Measurements from ENCODE around the gene ZRANB1.

ZRANB1 gene

GRCh38 chr10:124923684-124924083 lies 18.2 kb upstream of the ZRANB1 start:
- DNase-seq: no peak

- DNase-seq: no peak
Measured at GRCh38 chr10:124926548-124926947, 15.4 kb upstream of the ZRANB1 start.

GRCh38 chr10:124928087-124928486 lies 13.8 kb upstream of the ZRANB1 start:
- DNase-seq: no peak

GRCh38 chr10:124928545-124928944 lies 13.4 kb upstream of the ZRANB1 start:
- DNase-seq: no peak

- no peak for DNase-seq
Measured at GRCh38 chr10:124935946-124936345, 6.0 kb upstream of the ZRANB1 start.

GRCh38 chr10:124936813-124937212 lies 5.1 kb upstream of the ZRANB1 start:
- no peak for DNase-seq

GRCh38 chr10:124939290-124939689 lies 2.6 kb upstream of the ZRANB1 start:
- no peak for DNase-seq

- DNase-seq: no peak
Measured at GRCh38 chr10:124942317-124943169, 620 bp downstream of the ZRANB1 start.

GRCh38 chr10:124943301-124944092 lies 1.6 kb downstream of the ZRANB1 start:
- DNase-seq: no peak

- no peak for DNase-seq
Measured at GRCh38 chr10:124944982-124945381, 3.1 kb downstream of the ZRANB1 start.

- no peak for DNase-seq
Measured at GRCh38 chr10:124946945-124947344, 5.0 kb downstream of the ZRANB1 start.

GRCh38 chr10:124949543-124949942 lies 7.6 kb downstream of the ZRANB1 start:
- DNase-seq: no peak

- DNase-seq: no peak
Measured at GRCh38 chr10:124952123-124952522, 10.2 kb downstream of the ZRANB1 start.

GRCh38 chr10:124953421-124953820 lies 11.5 kb downstream of the ZRANB1 start:
- DNase-seq: no peak

GRCh38 chr10:124955243-124955642 lies 13.3 kb downstream of the ZRANB1 start:
- no peak for DNase-seq

- no peak for DNase-seq
Measured at GRCh38 chr10:124955868-124956267, 13.9 kb downstream of the ZRANB1 start.

GRCh38 chr10:124956764-124957163 lies 14.8 kb downstream of the ZRANB1 start:
- DNase-seq: no peak

- DNase-seq: no peak
Measured at GRCh38 chr10:124957404-124957947, 15.6 kb downstream of the ZRANB1 start.

GRCh38 chr10:124959564-124959963 lies 17.6 kb downstream of the ZRANB1 start:
- DNase-seq: no peak

GRCh38 chr10:124961248-124961570 lies 19.3 kb downstream of the ZRANB1 start:
- DNase-seq: no peak

GRCh38 chr10:124962421-124962820 lies 20.5 kb downstream of the ZRANB1 start:
- no peak for DNase-seq

- DNase-seq: no peak
Measured at GRCh38 chr10:124963866-124964720, 22.2 kb downstream of the ZRANB1 start.

- DNase-seq: no peak
Measured at GRCh38 chr10:124966008-124966407, 24.1 kb downstream of the ZRANB1 start.
